Activated T-helper 1 cell treated with Interleukin-2 at 50 U/mL for 16 hours (primary cell): ENCODE data around the gene TPK1.
"Not testable (repeated sequence)": the region's sequence is repeated elsewhere in the genome, so short reads cannot be mapped to it uniquely, and the experiment has no call there.

ENCODE experiments used
- DNase-seq: peaks from one replicate; pipeline ENCODE4 v3.0.0-alpha.2; 2020; ENCODE audit warnings: low read depth

TPK1 gene

DNA sequence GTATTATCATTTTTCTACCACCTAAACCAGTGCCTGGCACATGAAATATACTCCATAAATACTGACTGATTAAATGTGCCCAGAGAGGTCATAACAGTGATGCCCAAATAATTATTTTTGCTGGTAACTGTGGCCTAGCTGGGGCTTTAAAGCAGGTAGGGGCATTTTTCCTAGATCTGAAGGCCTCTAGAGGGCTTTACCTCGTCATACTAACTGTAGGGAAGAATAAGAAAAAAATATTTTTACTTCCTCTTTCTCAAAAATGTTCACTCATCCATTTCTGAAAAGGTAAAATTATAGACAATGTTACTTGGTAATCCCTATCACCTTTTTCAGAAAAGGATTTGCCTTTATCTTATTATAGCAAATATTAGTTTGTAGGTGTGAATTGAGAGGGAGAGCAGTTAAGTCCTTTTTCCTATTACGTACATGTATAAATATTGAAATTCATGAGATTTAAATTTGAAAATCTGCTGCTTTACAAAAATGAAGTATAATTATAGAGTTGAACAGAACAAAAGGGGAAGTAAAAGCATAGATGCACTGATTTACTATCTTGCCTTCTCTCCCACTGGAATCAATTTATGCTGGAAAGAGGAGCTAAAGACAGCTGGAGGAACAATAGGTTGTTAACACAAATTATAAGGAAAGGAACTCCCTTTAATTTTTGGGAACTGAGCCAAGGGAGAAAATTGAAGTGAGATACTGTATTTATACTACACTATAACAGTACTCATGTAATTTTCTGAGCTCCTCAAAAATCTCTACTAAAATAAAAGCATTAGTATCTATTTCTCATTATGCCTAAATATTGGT lies 360.8 kb downstream of the TPK1 start:
- DNase-seq: no peak

DNA sequence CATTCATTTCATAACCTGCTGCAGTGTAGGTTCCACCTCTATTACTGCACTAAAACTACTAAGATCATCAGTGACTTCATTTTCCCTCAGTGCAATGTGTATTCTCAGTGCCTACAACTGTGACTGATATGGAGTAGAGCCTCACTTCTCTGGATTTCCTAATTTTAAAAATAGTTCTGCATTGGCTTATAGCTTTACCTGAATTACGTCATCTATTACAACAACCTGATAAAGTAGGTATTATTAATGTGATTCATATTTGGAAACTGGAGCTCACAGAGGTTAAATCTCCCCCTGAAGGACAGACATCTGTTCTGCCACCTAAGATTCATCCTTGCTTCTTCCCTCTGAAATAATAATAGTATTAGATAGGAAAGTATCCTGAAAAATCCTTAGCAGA lies 361.5 kb downstream of the TPK1 start:
- DNase-seq: no peak

DNA sequence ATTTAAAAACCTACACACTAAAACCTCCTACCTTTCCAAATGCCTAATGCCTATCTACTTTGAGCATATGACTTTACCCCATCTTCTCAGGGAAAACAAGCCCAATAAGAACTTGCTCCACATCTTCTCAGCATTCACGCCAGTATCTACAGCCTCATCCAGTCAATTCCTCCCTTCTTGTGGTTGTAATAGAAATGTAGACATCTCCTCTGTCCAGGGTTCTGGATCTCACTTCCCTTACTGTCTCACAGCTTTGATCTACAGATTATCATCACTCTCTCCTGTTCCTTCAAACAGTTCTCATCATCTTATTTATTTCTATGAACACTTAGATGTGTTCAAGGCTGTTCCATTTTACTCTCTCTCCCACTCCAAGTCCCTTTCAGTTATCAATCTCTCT lies 361.9 kb downstream of the TPK1 start:
- no peak for DNase-seq

- no peak for DNase-seq
These were observed 365.8 kb downstream of the TPK1 start for GRCh38 chr7:144470078-144470477.

DNA sequence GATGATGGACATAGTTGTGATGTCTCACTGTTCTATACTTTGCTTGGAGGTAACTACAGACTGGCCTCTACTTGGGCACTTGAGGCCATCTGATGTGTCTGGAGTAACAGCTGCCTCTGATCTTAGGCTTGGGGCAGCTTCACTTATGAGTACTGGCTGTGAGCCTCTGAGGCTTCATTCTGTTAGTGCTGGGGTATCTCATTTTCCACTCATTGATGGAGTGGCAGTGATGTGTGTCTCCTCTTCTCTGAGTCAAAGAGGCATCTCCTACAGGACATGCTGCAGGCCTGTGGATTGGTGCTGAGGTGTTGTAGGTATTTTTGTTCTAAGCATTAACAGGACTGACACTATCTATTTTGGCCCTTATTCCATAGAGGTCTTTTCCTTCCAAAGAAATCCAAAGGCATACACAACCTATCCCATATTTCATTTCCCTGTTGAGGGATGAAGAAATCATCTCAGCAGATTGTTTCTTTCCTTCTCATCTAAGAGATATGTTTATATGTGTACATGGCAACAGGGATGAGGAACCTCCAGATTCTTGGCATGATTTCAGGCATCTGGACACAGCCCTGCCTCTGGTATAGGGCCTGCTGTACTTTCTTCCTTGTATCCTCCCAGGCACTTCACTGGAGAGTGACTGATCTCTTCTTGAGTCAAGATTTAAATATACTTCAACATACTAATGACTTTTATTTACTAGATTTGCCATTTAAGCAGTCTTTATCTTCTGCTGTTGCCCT lies 366.7 kb downstream of the TPK1 start:
- DNase-seq: no peak

GRCh38 chr7:144459635-144460034 lies 376.2 kb downstream of the TPK1 start:
- no peak for DNase-seq

- no peak for DNase-seq
These were observed 380.8 kb downstream of the TPK1 start for GRCh38 chr7:144455040-144455404.

DNA sequence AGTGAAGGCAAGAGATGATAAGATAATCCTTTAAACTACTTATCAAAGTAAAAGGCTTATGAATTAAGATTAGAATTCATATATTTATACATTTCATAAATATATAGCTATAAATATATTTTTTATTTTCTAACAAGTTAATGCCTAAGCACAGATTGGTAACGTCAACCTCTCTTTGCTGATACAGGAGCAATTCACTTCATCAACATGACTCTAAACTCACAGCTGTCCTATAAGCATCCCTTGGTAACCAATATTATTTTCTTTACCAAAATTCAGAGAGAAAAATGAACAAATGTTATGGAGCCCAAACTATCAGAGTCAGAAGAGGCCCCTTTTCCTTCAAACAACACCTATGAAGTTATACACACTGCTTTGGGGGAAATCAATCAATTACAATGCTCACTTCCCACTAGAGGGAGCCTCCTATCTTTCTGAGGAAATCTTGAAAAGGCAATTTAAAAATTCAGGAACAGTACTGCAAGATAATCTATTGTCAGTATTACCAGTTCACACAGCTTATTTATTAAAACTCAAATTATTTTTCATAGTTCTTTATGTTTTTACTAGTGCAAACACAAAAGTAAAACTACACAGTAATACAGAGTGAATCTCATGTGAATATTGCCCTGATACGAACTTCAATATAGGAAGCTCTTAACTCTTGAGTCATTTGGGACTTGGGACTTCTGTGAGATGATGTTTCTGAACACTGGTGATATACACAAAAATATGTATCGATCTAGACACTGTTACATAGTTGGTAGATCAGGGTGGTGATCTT lies 381.4 kb downstream of the TPK1 start:
- no peak for DNase-seq

DNA sequence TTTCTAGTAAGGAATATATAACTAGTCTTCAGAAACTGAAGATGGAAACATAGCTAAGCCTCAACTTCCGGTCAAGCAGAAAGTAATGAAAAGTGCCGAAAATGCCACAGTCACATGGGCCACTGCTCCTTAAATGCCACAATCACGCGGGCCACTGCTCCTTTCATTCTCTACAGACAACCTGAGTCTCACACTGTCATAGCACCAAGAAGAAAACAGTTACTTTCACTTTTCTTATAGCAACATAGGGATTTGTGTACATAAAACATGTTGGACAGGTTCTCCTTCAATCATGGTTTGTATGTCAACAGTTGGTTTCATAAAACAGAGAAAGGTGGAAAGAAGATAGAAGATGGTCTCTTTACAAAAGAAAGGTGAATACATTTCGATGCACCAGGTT lies 383.8 kb downstream of the TPK1 start:
- no peak for DNase-seq

- DNase-seq: no peak
These were observed 390.3 kb downstream of the TPK1 start for GRCh38 chr7:144445590-144445989.

DNA sequence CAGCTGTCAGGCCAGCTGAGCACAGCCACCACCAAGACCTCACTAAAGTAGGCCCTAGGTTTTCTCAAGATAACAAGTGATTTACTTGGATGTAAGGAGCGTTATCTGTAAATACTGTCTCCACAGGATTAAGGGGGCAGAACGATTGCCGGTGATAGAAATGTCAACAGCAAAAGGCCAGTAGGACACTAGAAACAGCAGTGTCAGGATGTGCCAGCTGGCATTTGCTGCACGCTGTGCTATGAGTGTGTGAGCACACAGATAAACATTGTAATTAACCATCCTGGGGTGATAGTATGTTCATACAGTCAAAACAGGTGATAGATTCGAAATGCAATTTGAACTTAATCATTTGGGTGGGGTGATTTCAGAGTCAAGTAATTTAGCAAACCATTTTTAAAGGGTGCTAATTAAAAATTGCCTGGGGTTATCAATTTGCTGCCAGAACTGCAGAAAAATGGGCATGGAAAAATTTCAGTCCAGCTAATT lies 396.1 kb downstream of the TPK1 start:
- no peak for DNase-seq

DNA sequence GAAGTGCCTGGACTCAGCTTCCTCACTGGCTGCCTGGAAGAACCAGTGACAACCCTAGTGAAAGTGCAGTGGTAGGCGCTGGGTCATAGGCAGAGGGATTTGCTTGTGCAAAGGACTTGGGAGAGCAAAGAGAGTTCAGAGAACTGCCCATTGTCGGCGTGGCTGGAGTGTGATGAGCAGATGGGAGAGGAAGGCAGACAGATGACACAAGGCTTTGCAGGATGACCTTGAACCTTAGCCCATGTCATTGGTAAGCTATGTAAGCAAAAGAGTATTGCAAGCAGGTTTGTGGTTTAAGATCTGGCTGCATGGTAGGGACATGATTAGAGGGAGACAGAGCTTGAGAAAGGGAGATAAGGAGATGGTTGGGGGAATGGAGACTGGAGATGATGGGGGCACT lies 397.1 kb downstream of the TPK1 start:
- no peak for DNase-seq

- DNase-seq: no peak
These were observed 398.3 kb downstream of the TPK1 start for GRCh38 chr7:144437370-144438191.

- no peak for DNase-seq
These were observed 399.4 kb downstream of the TPK1 start for GRCh38 chr7:144436500-144436899.

- no peak for DNase-seq
These were observed 407.4 kb downstream of the TPK1 start for GRCh38 chr7:144428431-144428830.

- not testable (repeated sequence) for DNase-seq
These were observed 408.3 kb downstream of the TPK1 start for GRCh38 chr7:144427539-144427938.

DNA sequence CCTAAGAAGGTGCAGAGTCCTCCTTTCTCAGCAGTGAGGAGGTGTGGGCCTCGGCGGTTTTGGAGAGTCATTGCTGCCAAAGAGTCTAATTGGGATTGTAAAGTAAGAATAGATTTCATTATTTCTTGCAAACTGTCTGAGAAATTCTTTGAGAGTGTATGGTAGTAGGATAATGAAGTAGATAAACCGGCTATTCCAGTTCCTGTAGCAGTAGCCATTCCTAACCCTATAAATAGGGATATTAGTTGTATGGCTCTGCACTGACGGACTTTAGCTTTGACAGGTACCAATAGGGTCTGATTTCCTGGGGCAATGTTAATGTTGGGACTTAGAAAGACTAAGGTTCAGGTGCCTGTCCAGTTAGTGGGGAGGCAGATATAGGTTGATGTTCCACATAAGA lies 416.9 kb downstream of the TPK1 start:
- DNase-seq: not testable (repeated sequence)

GRCh38 chr7:144416341-144416740 lies 419.5 kb downstream of the TPK1 start:
- DNase-seq: no peak

- no peak for DNase-seq
These were observed 420.0 kb downstream of the TPK1 start for GRCh38 chr7:144415858-144416257.

GRCh38 chr7:144414815-144415214 lies 421.0 kb downstream of the TPK1 start:
- no peak for DNase-seq

- no peak for DNase-seq
These were observed 425.4 kb downstream of the TPK1 start for GRCh38 chr7:144410441-144410840.

- no peak for DNase-seq
These were observed 427.7 kb downstream of the TPK1 start for GRCh38 chr7:144408121-144408520.
